Skin epidermis (tissue), 12 donors: ENCODE measurements around the gene PPP3CA.
A peak's percentile ranks its signal among the peaks of the same experiment; 100 is the strongest.

Experiments
- H3K27ac ChIP-seq, 21 experiments: fragments of 200-600 bp; sonication (generic) in 11 of 21; one replicate each; pipeline ENCODE4 v1.5.0; 2020; ENCODE audit warnings: mild to moderate bottlenecking in 3 of 21, inconsistent platforms in 2 of 21, moderate library complexity in 2 of 21
- H3K4me3 ChIP-seq, 7 experiments: fragments of 200-600 bp; sonication (generic) in 2 of 7; one replicate each; pipeline ENCODE4 v1.5.0; 2020; ENCODE audit warnings: inconsistent platforms in 2 of 7, mild to moderate bottlenecking in 2 of 7, moderate library complexity in 1 of 7

Gene PPP3CA

GRCh38 chr4:101227715-101228114 lies 119.6 kb downstream of the PPP3CA start:
- Histone ChIP-seq H3K4me3 (no peak overlapping the region), H3K27ac (no peak overlapping the region)

GRCh38 chr4:101224358-101225218 lies 122.7 kb downstream of the PPP3CA start:
- Histone ChIP-seq H3K4me3 (no peak overlapping the region), H3K27ac (no peak overlapping the region)

- Histone ChIP-seq H3K4me3 (no peak overlapping the region), H3K27ac (no peak overlapping the region)
These were observed 125.0 kb downstream of the PPP3CA start for GRCh38 chr4:101222156-101222845.

GRCh38 chr4:101221294-101221693 lies 126.0 kb downstream of the PPP3CA start:
- H3K4me3 ChIP-seq = no peak overlapping the region
- H3K27ac ChIP-seq = no peak overlapping the region

GRCh38 chr4:101218894-101219293 lies 128.4 kb downstream of the PPP3CA start:
- peak overlapping the region in 1 of 21 experiments; percentile 14 for H3K27ac ChIP-seq
- no peak overlapping the region for H3K4me3 ChIP-seq

- Histone ChIP-seq H3K4me3 (no peak overlapping the region), H3K27ac (peak overlapping the region in 3 of 21 experiments; percentile 59 to 71 (median 63))
These were observed 129.0 kb downstream of the PPP3CA start for GRCh38 chr4:101218346-101218745.

- peak overlapping the region in 3 of 21 experiments; percentile 59 to 71 (median 63) for H3K27ac ChIP-seq
- H3K4me3 ChIP-seq = no peak overlapping the region
These were observed 129.8 kb downstream of the PPP3CA start for GRCh38 chr4:101217353-101218031.

- no peak overlapping the region for H3K4me3 ChIP-seq
- H3K27ac ChIP-seq = no peak overlapping the region
These were observed 136.2 kb downstream of the PPP3CA start for GRCh38 chr4:101211146-101211553.

- H3K27ac ChIP-seq = no peak overlapping the region
- no peak overlapping the region for H3K4me3 ChIP-seq
These were observed 137.0 kb downstream of the PPP3CA start for GRCh38 chr4:101210331-101210730.

GRCh38 chr4:101208171-101208570 lies 139.2 kb downstream of the PPP3CA start:
- no peak overlapping the region for H3K27ac ChIP-seq
- H3K4me3 ChIP-seq = no peak overlapping the region

- Histone ChIP-seq H3K4me3 (no peak overlapping the region), H3K27ac (peak overlapping the region in 3 of 21 experiments; percentile 6 to 40 (median 38))
These were observed 141.4 kb downstream of the PPP3CA start for GRCh38 chr4:101205916-101206315.

- Histone ChIP-seq H3K4me3 (no peak overlapping the region), H3K27ac (peak overlapping the region in 1 of 21 experiments; percentile 8)
These were observed 145.9 kb downstream of the PPP3CA start for GRCh38 chr4:101201421-101201820.

- Histone ChIP-seq H3K27ac (peak overlapping the region in 6 of 21 experiments; percentile 8 to 58 (median 17)), H3K4me3 (no peak overlapping the region)
These were observed 146.8 kb downstream of the PPP3CA start for GRCh38 chr4:101200561-101200960.

- no peak overlapping the region for H3K4me3 ChIP-seq
- H3K27ac ChIP-seq = peak overlapping the region in 4 of 21 experiments; percentile 13 to 37 (median 24)
These were observed 147.6 kb downstream of the PPP3CA start for GRCh38 chr4:101199507-101200285.

- peak overlapping the region in 1 of 21 experiments; percentile 28 for H3K27ac ChIP-seq
- no peak overlapping the region for H3K4me3 ChIP-seq
These were observed 148.5 kb downstream of the PPP3CA start for GRCh38 chr4:101198682-101199339.

GRCh38 chr4:101197350-101197749 lies 150.0 kb downstream of the PPP3CA start:
- no peak overlapping the region for H3K27ac ChIP-seq
- H3K4me3 ChIP-seq = no peak overlapping the region

GRCh38 chr4:101192244-101192643 lies 155.1 kb downstream of the PPP3CA start:
- peak overlapping the region in 10 of 21 experiments; percentile 16 to 79 (median 66) for H3K27ac ChIP-seq
- H3K4me3 ChIP-seq = no peak overlapping the region

- peak overlapping the region in 12 of 21 experiments; percentile 6 to 79 (median 60) for H3K27ac ChIP-seq
- no peak overlapping the region for H3K4me3 ChIP-seq
These were observed 155.8 kb downstream of the PPP3CA start for GRCh38 chr4:101191302-101192098.
